NCI-H2227 treated with DMSO at 0.1 percent for 48 hours (cell line): Measurements from ENCODE around the gene OR5K3.
"Not testable (repeated sequence)": the region's sequence is repeated elsewhere in the genome, so short reads cannot be mapped to it uniquely, and the experiment has no call there.

Source experiments
- DNase-seq: peaks from one replicate; lab custom pipeline; 2025; lab: John Stamatoyannopoulos, UW

Gene OR5K3

GRCh38 chr3:98390366-98390765 is at the start of gene OR5K3:
Gene OR5K3 (plus strand): TSS chr3:98390666. CDS start chr3:98390666, 0 bp downstream.
- DNase-seq = no peak

GRCh38 chr3:98341758-98342157 is 48.7 kb upstream of the OR5K3 start:
- DNase-seq = no peak

- DNase-seq = no peak
These were observed 46.6 kb upstream of the OR5K3 start for GRCh38 chr3:98343647-98344507.

GRCh38 chr3:98350082-98350481 is 40.4 kb upstream of the OR5K3 start:
- DNase-seq = no peak

DNA sequence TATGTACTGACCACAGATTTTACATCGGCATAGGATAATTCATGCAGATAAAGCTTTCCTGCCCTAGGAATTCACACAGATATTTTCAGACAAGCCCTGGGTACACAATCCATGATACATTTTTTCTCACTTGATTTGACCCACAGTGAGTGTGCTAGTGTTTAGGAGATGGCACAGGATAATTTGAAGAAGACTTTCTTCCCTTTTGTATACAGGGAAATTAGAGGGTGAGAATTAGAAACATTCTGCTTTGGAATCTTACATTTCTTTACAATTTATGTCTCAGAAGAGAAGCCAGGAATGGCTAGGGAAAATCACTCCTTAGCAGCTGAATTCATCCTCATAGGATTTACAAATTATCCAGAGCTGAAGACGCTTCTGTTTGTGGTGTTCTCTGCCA is 36.9 kb upstream of the OR5K3 start, which contains the start of gene OR5K4:
TSS of gene OR5K4 (plus strand) at position 301 of the 400 bp plus-strand sequence. CDS start at position 301, 0 bp downstream.
- no peak for DNase-seq

- DNase-seq = no peak
These were observed 31.2 kb upstream of the OR5K3 start for GRCh38 chr3:98359250-98359649.

DNA sequence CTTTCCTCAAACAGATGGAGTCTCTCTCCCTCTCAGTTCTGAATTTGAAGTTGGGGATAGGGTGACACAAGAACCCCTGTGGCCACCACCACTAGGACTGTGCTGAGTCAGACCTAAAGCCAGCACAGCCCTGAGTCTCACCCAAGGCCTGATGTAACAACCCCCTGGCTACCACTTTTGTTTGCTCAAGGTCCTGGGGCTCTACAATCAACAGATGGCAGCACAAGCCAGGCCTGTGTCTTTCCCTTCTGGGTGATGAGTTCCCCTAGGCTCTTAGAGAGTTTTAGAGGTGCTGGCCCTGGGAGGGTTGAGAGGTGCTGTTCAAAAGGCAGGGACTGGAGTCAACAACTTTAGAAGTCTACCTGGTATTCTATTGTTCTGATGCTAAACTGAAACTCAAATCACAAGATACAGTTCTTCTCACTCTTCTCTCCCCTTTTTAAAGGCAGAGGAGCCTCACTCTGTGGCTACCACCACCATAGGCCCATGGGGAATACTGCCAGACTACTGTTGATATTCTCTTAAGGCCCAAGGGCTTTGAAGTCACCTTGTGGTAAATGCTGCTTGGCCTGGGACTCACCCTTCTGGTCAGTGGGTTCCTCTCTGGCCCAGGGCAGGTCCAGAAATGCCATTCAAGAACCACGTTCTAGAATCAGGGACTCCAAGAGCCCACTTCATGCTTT is 30.3 kb upstream of the OR5K3 start:
- DNase-seq = no peak

DNA sequence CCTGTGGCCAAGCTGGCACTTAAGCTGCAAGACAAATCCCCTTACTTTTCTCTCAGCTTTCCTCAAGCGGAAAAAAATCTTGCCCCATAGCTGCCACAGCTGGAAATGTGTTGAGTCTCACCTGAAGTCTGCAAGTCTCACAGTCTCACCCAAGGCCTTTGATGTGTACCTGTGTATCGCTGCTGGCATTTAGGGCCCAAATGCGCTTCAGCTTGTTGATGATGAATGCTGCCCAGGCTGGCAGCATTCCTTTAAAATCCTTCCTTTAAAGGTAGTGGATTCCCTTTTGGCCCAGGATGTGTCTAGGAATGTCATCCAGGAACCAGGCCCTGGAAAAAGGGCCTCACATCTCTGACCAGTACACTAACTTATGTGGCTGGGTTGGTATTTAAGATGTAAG is 29.8 kb upstream of the OR5K3 start:
- no peak for DNase-seq

DNA sequence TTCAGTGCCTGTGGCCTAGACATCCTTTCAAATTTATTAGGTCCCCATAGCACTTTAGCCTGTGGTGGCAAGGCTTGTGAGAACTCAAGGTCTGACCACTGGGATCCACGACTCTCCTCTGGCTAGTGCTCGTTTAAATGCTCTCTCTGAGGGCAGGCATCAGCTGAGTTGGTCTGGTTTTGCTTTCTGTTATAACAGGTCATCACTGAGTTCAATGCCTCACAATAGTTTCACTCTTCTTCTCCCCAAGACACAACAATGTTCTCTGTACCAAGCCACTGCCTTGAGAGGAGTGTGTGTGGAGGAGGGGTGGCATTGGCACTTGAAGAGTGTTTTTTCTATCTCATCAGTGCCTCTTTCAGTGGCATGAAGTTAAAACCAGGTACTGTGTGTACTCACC is 29.2 kb upstream of the OR5K3 start:
- no peak for DNase-seq

GRCh38 chr3:98367464-98368246 is 22.8 kb upstream of the OR5K3 start:
- no peak for DNase-seq

GRCh38 chr3:98371186-98371585 is 19.3 kb upstream of the OR5K3 start:
- no peak for DNase-seq

DNA sequence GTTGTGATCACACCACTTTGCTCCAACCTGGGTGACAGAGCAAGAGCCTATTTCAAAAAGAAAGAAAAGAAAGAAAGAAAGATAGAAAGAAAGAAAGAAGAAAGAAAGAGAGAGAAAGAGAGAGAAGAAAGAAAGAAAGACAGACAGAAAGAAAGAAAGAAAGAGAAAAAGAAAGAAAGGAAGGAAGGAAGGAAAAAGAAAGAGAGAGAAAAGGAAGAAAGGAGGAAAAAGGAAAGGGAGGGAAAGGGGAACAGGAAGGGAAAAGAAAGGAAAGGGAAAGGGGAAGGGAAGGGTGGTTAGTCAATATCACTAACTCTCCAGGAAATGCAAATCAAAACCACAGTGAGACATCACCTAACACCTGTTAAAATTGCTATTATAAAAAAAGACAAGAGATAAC is 18.6 kb upstream of the OR5K3 start:
- DNase-seq = no peak

DNA sequence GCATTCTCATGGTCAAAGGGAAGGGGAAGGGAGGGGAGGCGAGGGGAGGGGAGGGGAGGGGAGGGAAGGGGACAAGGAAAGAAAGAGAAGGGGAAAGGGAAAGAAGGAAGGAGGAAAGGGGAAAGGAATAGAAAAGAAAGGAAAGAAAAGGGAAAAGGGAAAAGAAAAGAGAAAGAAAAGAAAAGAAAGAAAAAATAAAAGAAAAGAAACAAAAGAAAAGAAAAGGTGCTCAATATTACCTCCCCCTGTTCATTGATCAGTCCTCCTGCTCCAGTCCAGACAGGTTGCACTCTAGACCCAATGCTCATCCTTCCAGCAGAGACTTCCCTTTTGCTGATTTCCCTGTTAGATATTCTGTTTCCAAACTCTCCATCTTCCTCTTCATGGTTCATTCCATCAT is 18.0 kb upstream of the OR5K3 start:
- DNase-seq = no peak

DNA sequence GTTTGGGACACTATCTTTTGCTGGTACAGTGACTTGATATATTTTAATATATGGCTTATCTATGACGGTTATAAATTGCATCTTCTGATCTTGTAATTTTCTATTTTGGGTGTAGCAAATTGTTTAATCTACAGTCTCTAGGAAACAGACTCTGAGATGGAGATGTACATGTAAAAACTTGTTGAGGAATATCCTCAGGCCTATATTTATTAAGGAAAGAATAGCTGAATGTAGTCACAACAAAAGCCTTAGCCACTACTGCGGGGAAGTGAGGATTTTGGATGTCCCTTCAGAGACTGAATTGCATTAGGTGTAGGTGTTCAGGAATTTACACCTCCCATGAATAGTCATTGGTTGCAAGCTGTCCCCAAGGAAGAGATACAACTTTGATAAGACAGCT is 13.8 kb upstream of the OR5K3 start:
- no peak for DNase-seq

- no peak for DNase-seq
These were observed 2.3 kb upstream of the OR5K3 start for GRCh38 chr3:98388147-98388546.

GRCh38 chr3:98395101-98395500 is 4.6 kb downstream of the OR5K3 start:
- no peak for DNase-seq

GRCh38 chr3:98396482-98396881 is 6.0 kb downstream of the OR5K3 start:
- DNase-seq = not testable (repeated sequence)

GRCh38 chr3:98398513-98398912 is 8.0 kb downstream of the OR5K3 start:
- no peak for DNase-seq

GRCh38 chr3:98402507-98402906 is 12.0 kb downstream of the OR5K3 start:
- no peak for DNase-seq

DNA sequence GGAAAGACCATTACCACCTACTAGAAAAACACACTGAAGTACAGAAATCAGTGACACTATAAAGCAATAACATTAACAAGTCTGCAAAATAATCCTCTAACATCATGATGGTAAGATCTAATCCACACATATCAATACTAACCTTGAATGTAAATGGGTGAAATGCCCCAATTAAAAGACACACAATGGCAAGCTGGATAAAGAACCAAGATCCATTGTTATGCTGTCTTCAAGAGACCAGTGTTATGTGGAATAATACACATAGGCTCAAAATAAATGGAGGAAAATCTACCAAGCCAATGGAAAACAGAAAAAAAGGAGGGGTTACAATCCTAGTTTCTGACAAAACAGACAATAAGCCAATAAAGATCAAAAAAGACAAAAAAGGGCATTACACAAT is 13.5 kb downstream of the OR5K3 start:
- DNase-seq = no peak

- no peak for DNase-seq
These were observed 15.6 kb downstream of the OR5K3 start for GRCh38 chr3:98406034-98406433.

GRCh38 chr3:98432575-98432974 is 42.1 kb downstream of the OR5K3 start:
- DNase-seq = no peak

- DNase-seq = no peak
These were observed 43.3 kb downstream of the OR5K3 start for GRCh38 chr3:98433764-98434163.
